Colonic mucosa (tissue), 4 donors: ENCODE measurements around the gene ADIPOR2. TPM values are rescaled to one million over a fixed set of nuclear protein-coding genes. Genes with fewer than 3 reads are reported as not detected.
"Not testable (repeated sequence)": the region's sequence is repeated elsewhere in the genome, so short reads cannot be mapped to it uniquely, and the experiment has no call there.

Experiments used
- DNase-seq: peaks from one replicate; pipeline ENCODE4 v3.0.0-alpha.2; 2020
- H3K27ac ChIP-seq: fragments of 200-600 bp; one replicate; pipeline ENCODE4 v1.8.0; 2021
- H3K27me3 ChIP-seq: fragments of 200-600 bp; one replicate; pipeline ENCODE4 v1.8.0; 2021
- H3K36me3 ChIP-seq: fragments of 200-600 bp; one replicate; pipeline ENCODE4 v1.8.0; 2021
- H3K4me1 ChIP-seq: fragments of 200-600 bp; one replicate; pipeline ENCODE4 v1.8.0; 2021; ENCODE audit warnings: mild to moderate bottlenecking
- H3K4me3 ChIP-seq: fragments of 200-600 bp; one replicate; pipeline ENCODE4 v1.8.0; 2021
- H3K9ac ChIP-seq, 2 donors: one replicate each; pipeline ENCODE4 v1.7.0; 2013; ENCODE audit warnings: control low read depth in 2 of 2, low read depth in 2 of 2, low read length in 2 of 2
- H3K9me3 ChIP-seq: fragments of 200-600 bp; one replicate; pipeline ENCODE4 v1.8.0; 2021
- intact Hi-C: fragments of 100-400 bp; cut with DNase I; formaldehyde crosslinking; loops from one replicate; pipeline ENCODE4 v1.14.1; 2022
- total RNA-seq, 2 donors: library from RNA; stranded (reverse); fragmentation: NEBNext Ultra II Directional in 1 of 2; extraction: Animal tissue kit (Norgen Biotek cat#: 25700) in 1 of 2; gene quantifications; one replicate each; pipeline ENCODE4 v1.2.1, GENCODE V29; 2021
- TF ChIP-seq, protein P1 (sequence below): fragments of 200-600 bp; IDR thresholded peaks from one replicate; pipeline ENCODE4 v1.8.0; 2022; ENCODE audit warnings: antibody characterized with exemption, mild to moderate bottlenecking
- donor health status: healthy.
- donor health status: DM: no; HTN: no; CAD: no.
- donor health status: DM: no; HTN: no; CAD: no.

Gene ADIPOR2
- total RNA-seq, 2 donors from 2014 or later = 68.3 to 138 TPM

DNA sequence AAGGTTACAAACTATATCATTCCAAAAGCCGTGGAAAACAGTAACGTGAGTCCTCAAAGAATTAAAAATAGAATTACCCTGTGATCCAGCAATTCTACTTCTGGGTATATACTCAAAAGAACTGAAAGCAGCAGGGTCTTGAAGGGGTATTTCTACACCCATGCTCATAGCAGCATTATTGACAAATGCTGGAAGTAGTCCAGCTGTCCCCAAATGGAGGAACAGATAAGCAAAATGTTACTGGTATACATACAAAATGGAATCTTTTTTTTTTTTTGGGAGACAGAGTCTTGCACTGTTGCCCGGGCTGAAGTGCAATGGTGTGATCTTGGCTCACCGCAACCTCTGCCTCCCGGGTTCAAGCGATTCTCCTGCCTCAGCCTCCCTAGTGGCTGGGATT lies 32.9 kb downstream of the ADIPOR2 start:
- H3K27me3 ChIP-seq = no peaks in the 10 kb centered on the region
- intact Hi-C loops = no loop called here
- no peak overlapping the region for H3K4me3 ChIP-seq
- DNase-seq = no peak
- no peak overlapping the region for H3K27ac ChIP-seq
- peaks cover 4% of the 10 kb centered on the region for H3K4me1 ChIP-seq
- TF ChIP-seq, protein P1, sequence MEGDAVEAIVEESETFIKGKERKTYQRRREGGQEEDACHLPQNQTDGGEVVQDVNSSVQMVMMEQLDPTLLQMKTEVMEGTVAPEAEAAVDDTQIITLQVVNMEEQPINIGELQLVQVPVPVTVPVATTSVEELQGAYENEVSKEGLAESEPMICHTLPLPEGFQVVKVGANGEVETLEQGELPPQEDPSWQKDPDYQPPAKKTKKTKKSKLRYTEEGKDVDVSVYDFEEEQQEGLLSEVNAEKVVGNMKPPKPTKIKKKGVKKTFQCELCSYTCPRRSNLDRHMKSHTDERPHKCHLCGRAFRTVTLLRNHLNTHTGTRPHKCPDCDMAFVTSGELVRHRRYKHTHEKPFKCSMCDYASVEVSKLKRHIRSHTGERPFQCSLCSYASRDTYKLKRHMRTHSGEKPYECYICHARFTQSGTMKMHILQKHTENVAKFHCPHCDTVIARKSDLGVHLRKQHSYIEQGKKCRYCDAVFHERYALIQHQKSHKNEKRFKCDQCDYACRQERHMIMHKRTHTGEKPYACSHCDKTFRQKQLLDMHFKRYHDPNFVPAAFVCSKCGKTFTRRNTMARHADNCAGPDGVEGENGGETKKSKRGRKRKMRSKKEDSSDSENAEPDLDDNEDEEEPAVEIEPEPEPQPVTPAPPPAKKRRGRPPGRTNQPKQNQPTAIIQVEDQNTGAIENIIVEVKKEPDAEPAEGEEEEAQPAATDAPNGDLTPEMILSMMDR = no peak
- no peak overlapping the region for H3K9ac ChIP-seq
- H3K36me3 ChIP-seq = no peaks in the 10 kb centered on the region
- H3K9me3 ChIP-seq = no peaks in the 10 kb centered on the region

DNA sequence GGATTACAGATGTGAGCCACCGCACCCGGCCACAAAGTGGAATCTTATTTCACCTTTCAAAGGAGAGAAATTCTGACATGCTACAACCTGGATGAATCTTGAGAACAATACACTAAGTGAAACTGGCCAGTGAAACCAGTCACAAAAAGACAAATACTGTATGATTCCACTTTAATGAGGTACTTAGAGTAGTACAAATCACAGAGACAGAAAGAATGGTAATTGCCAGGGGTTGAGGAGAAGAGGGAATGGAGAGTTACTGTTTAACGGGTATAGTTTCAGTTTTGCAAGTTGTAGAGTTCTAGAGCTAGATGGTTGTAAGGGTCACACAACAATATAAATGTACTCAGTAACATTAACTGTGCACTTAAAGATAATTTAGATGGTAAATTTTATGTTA lies 33.4 kb downstream of the ADIPOR2 start:
- intact Hi-C loops = no loop called here

DNA sequence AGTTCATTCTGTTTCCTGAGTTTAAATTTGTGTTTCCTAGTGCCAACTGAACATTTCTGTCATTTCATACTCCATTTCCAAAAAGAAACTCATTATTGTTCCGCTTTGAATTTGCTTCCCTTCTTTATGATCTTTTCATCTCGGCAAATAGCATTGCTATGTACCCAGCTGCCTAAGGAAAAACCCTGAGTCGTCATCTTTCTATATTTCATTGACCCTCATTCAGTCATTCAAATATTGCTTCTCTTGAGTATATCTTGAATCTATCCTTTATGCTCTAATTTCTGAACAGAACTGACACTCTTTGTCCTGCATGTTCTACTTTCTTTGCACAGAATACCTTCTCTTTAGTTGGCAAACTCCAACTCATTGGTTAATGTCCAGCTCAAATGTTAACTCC lies 35.9 kb downstream of the ADIPOR2 start:
- H3K36me3 ChIP-seq = no peaks in the 10 kb centered on the region
- intact Hi-C loops = no loop called here
- H3K27ac ChIP-seq = no peak overlapping the region
- no peak overlapping the region for H3K9ac ChIP-seq
- no peaks in the 10 kb centered on the region for H3K9me3 ChIP-seq
- H3K27me3 ChIP-seq = no peaks in the 10 kb centered on the region
- DNase-seq = no peak
- H3K4me3 ChIP-seq = no peak overlapping the region
- TF ChIP-seq, protein P1 = no peak
- no peaks in the 10 kb centered on the region for H3K4me1 ChIP-seq

More for the DNA sequence above, 33.4 kb downstream of the ADIPOR2 start:
- Histone ChIP-seq H3K9ac (no peak overlapping the region), H3K4me3 (no peak overlapping the region), H3K36me3 (no peaks in the 10 kb centered on the region), H3K27ac (no peak overlapping the region), H3K27me3 (no peaks in the 10 kb centered on the region), H3K9me3 (no peaks in the 10 kb centered on the region), H3K4me1 (no peaks in the 10 kb centered on the region)
- DNase-seq = no peak
- TF ChIP-seq, protein P1 = no peak

DNA sequence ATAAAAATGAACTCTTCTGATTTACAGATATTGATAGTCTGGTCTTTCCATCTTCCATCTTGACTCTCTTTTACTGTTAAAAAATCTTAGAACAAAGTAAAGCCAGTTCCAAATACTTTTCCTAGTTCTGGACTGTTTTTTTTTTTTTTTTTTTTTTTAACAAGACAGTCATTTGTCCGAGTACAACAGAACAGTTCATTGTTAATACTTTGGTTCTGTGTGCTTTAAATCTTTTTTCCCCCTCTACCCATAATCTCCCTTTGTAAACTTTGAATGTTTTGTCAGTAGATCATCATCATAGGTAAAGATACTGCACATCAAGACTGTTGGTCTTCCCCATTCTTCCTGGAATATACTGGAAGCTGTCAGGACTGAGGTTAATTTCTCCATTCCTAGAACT lies 38.0 kb downstream of the ADIPOR2 start:
- intact Hi-C loops = no loop called here
- Histone ChIP-seq H3K4me3 (no peak overlapping the region), H3K27ac (no peak overlapping the region), H3K27me3 (no peaks in the 10 kb centered on the region), H3K4me1 (no peaks in the 10 kb centered on the region), H3K9me3 (no peaks in the 10 kb centered on the region), H3K9ac (no peak overlapping the region), H3K36me3 (no peaks in the 10 kb centered on the region)
- no peak for DNase-seq
- TF ChIP-seq, protein P1 = no peak

DNA sequence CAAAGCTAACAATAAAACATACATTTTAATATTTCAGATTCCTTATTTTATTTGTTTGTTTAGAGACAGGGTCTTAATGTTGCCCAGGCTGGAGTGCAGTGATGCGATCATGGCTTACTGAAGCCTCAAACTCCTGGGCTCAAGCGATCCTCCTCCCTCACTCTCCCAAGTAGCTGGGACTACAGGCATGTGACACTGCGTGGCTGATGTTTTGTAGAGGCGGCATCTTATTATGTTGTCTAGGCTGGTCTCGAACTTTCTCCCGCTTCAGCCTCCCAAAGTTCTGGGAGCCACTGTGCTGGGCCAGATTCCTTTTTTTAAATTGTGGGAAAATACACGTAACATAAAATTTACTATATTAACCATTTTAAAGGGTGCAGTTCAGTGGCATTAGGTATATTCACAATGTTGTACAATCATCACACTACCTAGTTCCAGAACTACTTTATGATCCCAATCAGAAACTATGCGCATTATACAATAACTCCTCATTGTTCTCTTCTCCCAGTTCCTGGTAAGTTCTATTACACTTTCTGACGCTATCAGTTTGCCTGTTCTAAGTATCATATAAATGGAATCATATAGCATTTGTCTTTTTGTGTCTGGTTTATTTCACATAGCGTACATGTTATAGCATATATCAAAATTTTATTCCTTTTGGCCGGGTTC lies 40.3 kb downstream of the ADIPOR2 start:
- TF ChIP-seq, protein P1 = no peak
- Histone ChIP-seq H3K4me1 (no peaks in the 10 kb centered on the region), H3K36me3 (no peaks in the 10 kb centered on the region), H3K27me3 (no peaks in the 10 kb centered on the region), H3K9ac (no peak overlapping the region), H3K4me3 (no peak overlapping the region), H3K9me3 (no peaks in the 10 kb centered on the region), H3K27ac (no peak overlapping the region)
- intact Hi-C loops = no loop called here
- no peak for DNase-seq

DNA sequence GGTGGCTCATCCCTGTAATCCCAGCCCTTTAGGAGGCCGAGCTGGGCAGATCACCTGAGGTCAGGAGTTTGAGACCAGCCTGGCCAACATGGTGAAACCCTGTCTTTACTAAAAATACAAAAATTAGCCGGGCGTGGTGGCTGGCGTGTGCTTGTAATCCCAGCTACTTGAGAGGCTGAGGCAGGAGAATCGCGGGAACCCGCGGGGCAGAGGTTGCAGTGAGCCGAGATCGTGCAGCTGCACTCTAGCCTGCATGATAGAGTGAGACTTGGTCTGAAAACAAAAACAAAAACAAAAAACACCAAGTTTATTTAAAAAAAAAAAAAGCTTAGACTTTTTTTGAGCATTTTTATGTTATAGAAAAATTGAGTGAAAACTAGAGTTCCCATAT lies 40.8 kb downstream of the ADIPOR2 start:
- H3K27me3 ChIP-seq, H3K9me3 ChIP-seq, H3K4me1 ChIP-seq, H3K36me3 ChIP-seq, H3K9ac ChIP-seq, H3K27ac ChIP-seq, intact Hi-C loops, H3K4me3 ChIP-seq, DNase-seq: not testable (repeated sequence)
